Osteoblast (primary cell): ENCODE measurements around the gene IFT74. TPM values are rescaled to one million over a fixed set of nuclear protein-coding genes. Genes with fewer than 3 reads are reported as not detected.

ENCODE experiments used
- DNase-seq: peaks from one replicate; pipeline ENCODE4 v3.0.0; 2011; ENCODE audit warnings: low spot score, mixed read lengths; ENCODE audit not compliant: insufficient read length; ENCODE audit errors: missing footprints
- H2AFZ ChIP-seq: 2 replicates; pipeline ENCODE4 v1.6.0; 2011; ENCODE audit warnings: mild to moderate bottlenecking, low read length
- H3K27ac ChIP-seq: 2 replicates; pipeline ENCODE4 v1.5.1; 2011; ENCODE audit warnings: mild to moderate bottlenecking, low read depth, low read length, moderate library complexity
- H3K27me3 ChIP-seq: 2 replicates; pipeline ENCODE4 v1.6.0; 2012; ENCODE audit warnings: mild to moderate bottlenecking, control low read depth, inconsistent platforms, low read length, moderate library complexity; ENCODE audit not compliant: insufficient read depth
- H3K36me3 ChIP-seq: 2 replicates; pipeline ENCODE4 v1.5.1; 2011; ENCODE audit warnings: mild to moderate bottlenecking, low read length, control low read depth, moderate library complexity; ENCODE audit not compliant: insufficient read depth
- H3K4me1 ChIP-seq: 2 replicates; pipeline ENCODE4 v1.5.1; 2011; ENCODE audit warnings: mild to moderate bottlenecking, low read length, control low read depth, moderate library complexity; ENCODE audit not compliant: insufficient read depth
- H3K4me2 ChIP-seq: 2 replicates; pipeline ENCODE4 v1.6.0; 2011; ENCODE audit warnings: mild to moderate bottlenecking, low read length; ENCODE audit not compliant: insufficient read depth
- H3K4me3 ChIP-seq: fragments of 200-600 bp; sonication (generic); 3 replicates; pipeline ENCODE4 v1.5.1; 2012; ENCODE audit warnings: mild to moderate bottlenecking, low read length, inconsistent platforms; ENCODE audit not compliant: insufficient read depth
- H3K79me2 ChIP-seq: 2 replicates; pipeline ENCODE4 v1.6.0; 2012; ENCODE audit warnings: mild to moderate bottlenecking, low read length, control low read depth, inconsistent platforms; ENCODE audit not compliant: insufficient read depth
- H3K9me3 ChIP-seq: 2 replicates; pipeline ENCODE4 v1.5.1; 2011; ENCODE audit warnings: low read depth, low read length, control low read depth
- H4K20me1 ChIP-seq: 2 replicates; pipeline ENCODE4 v1.6.0; 2012; ENCODE audit warnings: mild to moderate bottlenecking, low read length, control low read depth; ENCODE audit not compliant: insufficient read depth
- CTCF ChIP-seq: IDR thresholded peaks from 2 replicates; pipeline ENCODE4 v1.5.1; 2011; ENCODE audit warnings: mild to moderate bottlenecking, low read depth, low read length, moderate library complexity; ENCODE audit errors: extremely low read depth
- total RNA-seq: library from RNA; depleted of rRNA; stranded (reverse); fragments of >200 nt; gene quantifications from 2 replicates; pipeline ENCODE4 v1.2.3, GENCODE V29; 2012

IFT74 gene
- total RNA-seq, 1 donor = 19.9 TPM

DNA sequence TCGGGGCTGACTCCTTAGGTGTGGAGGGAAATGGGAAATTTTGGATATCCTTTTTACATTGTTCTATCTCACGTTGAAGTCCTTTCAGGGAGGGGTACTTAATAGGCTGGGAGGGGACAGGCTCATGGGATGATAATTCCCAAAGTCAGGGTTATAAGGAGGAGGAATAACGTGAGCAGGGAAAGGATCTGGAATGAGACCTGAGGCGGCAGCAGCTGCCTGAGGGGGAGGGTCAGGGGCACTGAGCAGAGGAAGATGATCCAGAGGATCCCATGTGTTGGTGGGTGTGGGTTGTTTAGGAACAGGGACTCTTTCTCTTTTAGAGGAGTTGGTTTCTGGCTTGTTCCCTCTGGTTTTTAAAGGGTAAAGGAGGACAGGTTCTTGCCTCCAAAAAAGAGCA, 18.7 kb downstream of the IFT74 start:
- no peak overlapping the region for H3K27ac ChIP-seq
- no peak overlapping the region for H3K4me2 ChIP-seq
- no peaks in the 10 kb centered on the region for H3K27me3 ChIP-seq
- no peaks in the 10 kb centered on the region for H3K36me3 ChIP-seq
- H2AFZ ChIP-seq = no peak overlapping the region
- H3K9me3 ChIP-seq = no peaks in the 10 kb centered on the region
- H3K4me1 ChIP-seq = peaks cover 5% of the 10 kb centered on the region
- H4K20me1 ChIP-seq = no peaks in the 10 kb centered on the region
- DNase-seq = no peak
- peaks cover 3% of the 10 kb centered on the region for H3K79me2 ChIP-seq
- TF ChIP-seq CTCF = no peak
- no peak overlapping the region for H3K4me3 ChIP-seq

DNA sequence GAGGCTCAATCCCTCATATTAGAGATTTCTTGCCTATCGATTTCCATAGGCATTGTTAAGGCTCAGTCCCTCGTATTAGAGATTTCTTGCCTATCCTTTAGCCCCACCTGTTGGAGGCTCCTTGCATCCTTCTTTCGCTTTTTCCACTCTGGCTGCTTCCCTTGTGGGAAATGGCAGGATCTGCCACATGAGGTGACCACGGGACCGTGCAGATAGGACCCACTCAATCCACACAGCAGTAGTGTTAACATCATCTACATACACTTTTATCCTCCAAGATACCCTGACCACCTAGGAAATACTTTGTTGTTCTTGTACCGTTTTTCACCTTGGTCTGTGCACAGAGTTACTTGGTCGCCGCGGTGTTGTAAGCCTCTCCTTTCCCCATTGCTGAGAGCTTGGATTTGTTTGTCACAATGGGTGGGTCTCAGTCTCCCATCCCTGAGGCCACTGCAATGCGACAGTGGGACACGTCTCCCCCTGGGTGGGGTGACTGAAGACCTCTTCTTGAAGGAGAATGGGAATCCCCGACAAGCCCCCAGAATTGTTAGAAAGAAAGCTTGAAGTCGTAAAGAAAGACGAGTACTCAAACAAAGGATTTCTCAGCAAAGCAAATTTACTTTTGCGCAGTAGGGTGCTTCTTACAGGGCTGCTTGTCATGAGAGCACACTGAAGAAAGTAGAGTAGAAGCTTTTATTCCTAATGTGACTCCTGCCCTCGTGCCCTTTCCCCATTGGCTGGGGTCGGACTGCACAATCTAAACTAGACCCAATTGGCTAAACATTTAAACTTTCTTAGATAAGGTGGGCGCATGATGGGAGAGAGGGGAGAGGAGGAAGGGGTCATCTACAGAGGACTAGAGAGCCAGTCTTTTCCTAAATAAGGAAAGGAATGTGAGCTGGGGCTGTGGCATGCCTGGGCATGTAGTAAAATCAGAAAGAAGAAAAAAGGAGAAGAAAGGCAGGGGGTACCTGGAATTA, 19.8 kb downstream of the IFT74 start:
- no peaks in the 10 kb centered on the region for H3K79me2 ChIP-seq
- no peaks in the 10 kb centered on the region for H3K9me3 ChIP-seq
- H2AFZ ChIP-seq = peak overlapping the region; percentile 44
- no peaks in the 10 kb centered on the region for H4K20me1 ChIP-seq
- DNase-seq = no peak
- no peak overlapping the region for H3K4me3 ChIP-seq
- H3K4me1 ChIP-seq = peaks cover 5% of the 10 kb centered on the region
- peak; percentile 80 for TF ChIP-seq CTCF
- H3K4me2 ChIP-seq = peak overlapping the region; percentile 55
- H3K36me3 ChIP-seq = no peaks in the 10 kb centered on the region
- peak overlapping the region; percentile 32 for H3K27ac ChIP-seq
- no peaks in the 10 kb centered on the region for H3K27me3 ChIP-seq

- peaks cover 10% of the 10 kb centered on the region for H3K36me3 ChIP-seq
- no peaks in the 10 kb centered on the region for H4K20me1 ChIP-seq
- H3K27ac ChIP-seq = no peak overlapping the region
- no peak for TF ChIP-seq CTCF
- H2AFZ ChIP-seq = no peak overlapping the region
- H3K79me2 ChIP-seq = no peaks in the 10 kb centered on the region
- H3K4me2 ChIP-seq = no peak overlapping the region
- no peak for DNase-seq
- no peaks in the 10 kb centered on the region for H3K27me3 ChIP-seq
- H3K4me1 ChIP-seq = no peaks in the 10 kb centered on the region
- H3K9me3 ChIP-seq = no peaks in the 10 kb centered on the region
- H3K4me3 ChIP-seq = no peak overlapping the region
Observed at GRCh38 chr9:26983340-26983739, 27.1 kb downstream of the IFT74 start.

GRCh38 chr9:26995810-26996209, 39.6 kb downstream of the IFT74 start:
- H3K4me3 ChIP-seq = no peak overlapping the region
- H3K4me2 ChIP-seq = no peak overlapping the region
- no peaks in the 10 kb centered on the region for H3K9me3 ChIP-seq
- H4K20me1 ChIP-seq = no peaks in the 10 kb centered on the region
- DNase-seq = no peak
- no peaks in the 10 kb centered on the region for H3K79me2 ChIP-seq
- H3K27ac ChIP-seq = no peak overlapping the region
- H3K27me3 ChIP-seq = no peaks in the 10 kb centered on the region
- H3K4me1 ChIP-seq = no peaks in the 10 kb centered on the region
- H3K36me3 ChIP-seq = peaks cover 2% of the 10 kb centered on the region
- no peak for TF ChIP-seq CTCF
- H2AFZ ChIP-seq = no peak overlapping the region
